MM.1S (cell line): ENCODE measurements around the gene NUMBL.

Source experiments
- EZH2 ChIP-seq: fragments of 300-600 bp; sonication (generic); optimal IDR thresholded peaks from 2 replicates; pipeline ENCODE3; 2017; ENCODE audit warnings: low read depth, mild to moderate bottlenecking, antibody characterized with exemption, low read length, mixed read lengths
- EZH2phosphoT487 ChIP-seq: fragments of 300-600 bp; sonication (generic); IDR thresholded peaks from 2 replicates; pipeline ENCODE4 v1.6.1; 2018; ENCODE audit warnings: antibody characterized with exemption, low read length
- TF ChIP-seq, protein P1 (sequence below): fragments of 300-600 bp; sonication (generic); IDR thresholded peaks from 2 replicates; pipeline ENCODE4 v1.5.1; 2016; ENCODE audit warnings: antibody characterized with exemption, low read length, mixed read lengths

GRCh38 chr19:40704491-40705361 lies 14.3 kb upstream of the NUMBL start:
- TF ChIP-seq, protein P1, sequence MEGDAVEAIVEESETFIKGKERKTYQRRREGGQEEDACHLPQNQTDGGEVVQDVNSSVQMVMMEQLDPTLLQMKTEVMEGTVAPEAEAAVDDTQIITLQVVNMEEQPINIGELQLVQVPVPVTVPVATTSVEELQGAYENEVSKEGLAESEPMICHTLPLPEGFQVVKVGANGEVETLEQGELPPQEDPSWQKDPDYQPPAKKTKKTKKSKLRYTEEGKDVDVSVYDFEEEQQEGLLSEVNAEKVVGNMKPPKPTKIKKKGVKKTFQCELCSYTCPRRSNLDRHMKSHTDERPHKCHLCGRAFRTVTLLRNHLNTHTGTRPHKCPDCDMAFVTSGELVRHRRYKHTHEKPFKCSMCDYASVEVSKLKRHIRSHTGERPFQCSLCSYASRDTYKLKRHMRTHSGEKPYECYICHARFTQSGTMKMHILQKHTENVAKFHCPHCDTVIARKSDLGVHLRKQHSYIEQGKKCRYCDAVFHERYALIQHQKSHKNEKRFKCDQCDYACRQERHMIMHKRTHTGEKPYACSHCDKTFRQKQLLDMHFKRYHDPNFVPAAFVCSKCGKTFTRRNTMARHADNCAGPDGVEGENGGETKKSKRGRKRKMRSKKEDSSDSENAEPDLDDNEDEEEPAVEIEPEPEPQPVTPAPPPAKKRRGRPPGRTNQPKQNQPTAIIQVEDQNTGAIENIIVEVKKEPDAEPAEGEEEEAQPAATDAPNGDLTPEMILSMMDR = no peak
- TF ChIP-seq EZH2 (no peak), EZH2phosphoT487 (no peak)
